ENCODE measurements around the gene PRR19. TPM values are rescaled to one million over a fixed set of nuclear protein-coding genes. Genes with fewer than 3 reads are reported as not detected.
"Not testable (repeated sequence)": the region's sequence is repeated elsewhere in the genome, so short reads cannot be mapped to it uniquely, and the experiment has no call there.

The PRR19 gene
- total RNA-seq, 1 donor from 2014 or later = 1.7 TPM

GRCh38 chr19:42254850-42255765 lies 46.8 kb upstream of the PRR19 start, which contains the start of gene ERF:
TSS of gene ERF (minus strand) at chr19:42255128. CDS start at chr19:42254999, 129 bp downstream.
- Mint-ChIP-seq H3K27me3 (ENCODE audit: low read depth) (no peaks in the 10 kb centered on the region), H3K4me3 (ENCODE audit: unreplicated experiment) (peak within 1 kb of the TSS; percentile 74), H3K4me1 (ENCODE audit: low read depth) (peaks cover 39% of the 10 kb centered on the region), H3K27ac (ENCODE audit: unreplicated experiment) (peak within 1 kb of the TSS; percentile 94), H3K36me3 (ENCODE audit: low read depth) (peaks cover 2% of the 10 kb centered on the region), H3K9me3 (ENCODE audit: low read depth) (no peaks in the 10 kb centered on the region)
- TF ChIP-seq CTCF (IDR thresholded peaks at IDR 0.05) = no peak
- no peak for DNase-seq (ENCODE audit: low spot score)

- Mint-ChIP-seq H3K4me3 (ENCODE audit: unreplicated experiment) (peak overlapping the region; percentile 74), H3K36me3 (ENCODE audit: low read depth) (peaks cover 2% of the 10 kb centered on the region), H3K27me3 (ENCODE audit: low read depth) (no peaks in the 10 kb centered on the region), H3K9me3 (ENCODE audit: low read depth) (no peaks in the 10 kb centered on the region), H3K4me1 (ENCODE audit: low read depth) (peaks cover 30% of the 10 kb centered on the region), H3K27ac (ENCODE audit: unreplicated experiment) (peak overlapping the region; percentile 94)
- TF ChIP-seq CTCF (IDR thresholded peaks at IDR 0.05) = no peak
- DNase-seq (ENCODE audit: low spot score) = no peak
These were observed 45.9 kb upstream of the PRR19 start for GRCh38 chr19:42255766-42256745.

GRCh38 chr19:42257842-42258241 lies 44.1 kb upstream of the PRR19 start:
- H3K4me3 Mint-ChIP-seq (ENCODE audit: unreplicated experiment); DNase-seq (ENCODE audit: low spot score); H3K9me3 Mint-ChIP-seq (ENCODE audit: low read depth); H3K36me3 Mint-ChIP-seq (ENCODE audit: low read depth); H3K27ac Mint-ChIP-seq (ENCODE audit: unreplicated experiment); H3K27me3 Mint-ChIP-seq (ENCODE audit: low read depth): not testable (repeated sequence)
- peaks cover 19% of the 10 kb centered on the region for H3K4me1 Mint-ChIP-seq (ENCODE audit: low read depth)

GRCh38 chr19:42261763-42262162 lies 40.2 kb upstream of the PRR19 start:
- Mint-ChIP-seq H3K4me3 (ENCODE audit: unreplicated experiment) (no peak overlapping the region), H3K27me3 (ENCODE audit: low read depth) (no peaks in the 10 kb centered on the region), H3K4me1 (ENCODE audit: low read depth) (peaks cover 8% of the 10 kb centered on the region), H3K9me3 (ENCODE audit: low read depth) (no peaks in the 10 kb centered on the region), H3K36me3 (ENCODE audit: low read depth) (no peaks in the 10 kb centered on the region), H3K27ac (ENCODE audit: unreplicated experiment) (no peak overlapping the region)
- DNase-seq (ENCODE audit: low spot score) = no peak
- TF ChIP-seq CTCF (IDR thresholded peaks at IDR 0.05) = no peak

DNA sequence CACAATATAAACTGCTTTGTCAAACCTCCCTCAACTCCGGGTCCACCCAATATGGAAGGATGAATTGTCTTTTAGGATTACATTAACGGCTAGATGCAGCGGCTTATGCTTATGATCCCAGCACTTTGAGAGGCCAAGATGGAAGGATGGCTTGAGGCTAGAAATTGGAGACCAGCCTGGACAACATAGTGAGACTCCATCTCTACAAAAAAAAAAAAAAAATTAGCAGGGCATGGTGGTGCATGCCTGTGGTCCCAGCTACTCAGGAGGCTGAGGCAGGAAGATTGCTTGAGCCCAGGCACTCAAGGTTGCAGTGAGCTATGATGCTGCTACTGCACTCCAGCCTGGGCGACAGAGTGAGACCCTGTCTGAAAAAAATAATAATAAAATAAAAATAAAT lies 35.8 kb upstream of the PRR19 start:
- H3K27ac Mint-ChIP-seq (ENCODE audit: unreplicated experiment); H3K9me3 Mint-ChIP-seq (ENCODE audit: low read depth); H3K4me3 Mint-ChIP-seq (ENCODE audit: unreplicated experiment); DNase-seq (ENCODE audit: low spot score); H3K36me3 Mint-ChIP-seq (ENCODE audit: low read depth); H3K27me3 Mint-ChIP-seq (ENCODE audit: low read depth): not testable (repeated sequence)
- peaks cover 23% of the 10 kb centered on the region for H3K4me1 Mint-ChIP-seq (ENCODE audit: low read depth)

DNA sequence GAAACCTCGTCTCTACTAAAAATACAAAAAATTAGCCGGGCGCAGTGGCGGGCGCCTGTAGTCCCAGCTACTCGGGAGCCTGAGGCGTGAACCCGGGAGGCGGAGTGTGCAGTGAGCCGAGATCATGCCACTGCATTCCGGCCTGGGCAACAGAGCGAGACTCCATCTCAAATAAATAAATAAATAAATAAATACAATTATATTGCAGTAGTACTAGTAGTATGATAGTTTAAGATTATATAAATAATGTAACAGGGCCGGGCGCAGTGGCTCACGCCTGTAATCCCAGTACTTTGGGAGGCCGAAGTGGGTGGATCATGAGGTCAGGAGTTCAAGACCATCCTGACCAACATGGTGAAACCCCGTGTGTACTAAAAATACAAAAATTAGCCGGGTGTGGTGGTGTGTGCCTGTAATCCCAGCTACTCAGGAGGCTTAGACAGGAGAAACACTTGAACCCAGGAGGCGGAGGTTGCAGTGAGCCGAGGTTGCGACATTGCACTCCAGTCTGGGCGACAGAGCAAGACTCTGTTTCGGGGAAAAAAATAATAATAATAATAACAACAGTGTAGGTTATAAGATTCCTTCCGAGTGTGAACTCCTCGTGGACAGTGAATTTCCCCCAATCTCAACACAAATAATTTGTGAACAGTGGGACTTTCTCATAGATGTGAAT lies 34.9 kb upstream of the PRR19 start:
- H3K4me1 Mint-ChIP-seq (ENCODE audit: low read depth) = peaks cover 22% of the 10 kb centered on the region
- not testable (repeated sequence) for H3K27ac Mint-ChIP-seq (ENCODE audit: unreplicated experiment); H3K9me3 Mint-ChIP-seq (ENCODE audit: low read depth); H3K27me3 Mint-ChIP-seq (ENCODE audit: low read depth); H3K36me3 Mint-ChIP-seq (ENCODE audit: low read depth); DNase-seq (ENCODE audit: low spot score); H3K4me3 Mint-ChIP-seq (ENCODE audit: unreplicated experiment)
